G401 (cell line): ENCODE measurements around the gene KDM4B. TPM values are rescaled to one million over a fixed set of nuclear protein-coding genes. Genes with fewer than 3 reads are reported as not detected.
A peak's percentile ranks its signal among the peaks of the same experiment; 100 is the strongest.

Source experiments
- DNase-seq: peaks from one replicate; pipeline ENCODE4 v3.0.0-alpha.2; 2015; ENCODE audit warnings: low spot score
- in situ Hi-C: cut with HindIII; loops from 2 replicates; pipeline ENCODE4 v1.10.0; 2016; ENCODE audit warnings: low sequenced_read_pairs, mixed read lengths
- total RNA-seq: library from RNA; depleted of rRNA; stranded (reverse); fragments of >200 nt; shearing (Covaris generic); gene quantifications from 2 replicates; pipeline ENCODE4 v1.2.3, GENCODE V29; 2014

Gene KDM4B
- total RNA-seq, 1 experiment from 2014 or later = 19.3 TPM

- DNase-seq = peak; percentile 60
- in situ Hi-C loops = no loop called here
Observed at GRCh38 chr19:5057860-5058259, 88.9 kb downstream of the KDM4B start.

- DNase-seq = peak; percentile 94
- in situ Hi-C loops = no loop called here
Observed at GRCh38 chr19:5058521-5059212, 89.8 kb downstream of the KDM4B start.

- in situ Hi-C loops = no loop called here
- DNase-seq = peak; percentile 51
Observed at GRCh38 chr19:5059213-5059574, 90.3 kb downstream of the KDM4B start.

GRCh38 chr19:5059793-5060192 is 90.9 kb downstream of the KDM4B start:
- in situ Hi-C loops = no loop called here
- no peak for DNase-seq

GRCh38 chr19:5062195-5062594 is 93.3 kb downstream of the KDM4B start:
- in situ Hi-C loops = no loop called here
- no peak for DNase-seq

- in situ Hi-C loops = no loop called here
- no peak for DNase-seq
Observed at GRCh38 chr19:5062799-5063198, 93.9 kb downstream of the KDM4B start.

GRCh38 chr19:5063873-5064645 is 95.1 kb downstream of the KDM4B start:
- in situ Hi-C loops = no loop called here
- peak; percentile 69 for DNase-seq

- in situ Hi-C loops = no loop called here
- no peak for DNase-seq
Observed at GRCh38 chr19:5064896-5065295, 96.0 kb downstream of the KDM4B start.

- no peak for DNase-seq
- in situ Hi-C loops = no loop called here
Observed at GRCh38 chr19:5065663-5066093, 96.8 kb downstream of the KDM4B start.

- in situ Hi-C loops = no loop called here
- DNase-seq = no peak
Observed at GRCh38 chr19:5066768-5067167, 97.9 kb downstream of the KDM4B start.

GRCh38 chr19:5067678-5068077 is 98.8 kb downstream of the KDM4B start:
- DNase-seq = no peak
- in situ Hi-C loops = no loop called here

GRCh38 chr19:5068233-5069072 is 99.5 kb downstream of the KDM4B start:
- in situ Hi-C loops = no loop called here
- no peak for DNase-seq

GRCh38 chr19:5070331-5070730 is 101.4 kb downstream of the KDM4B start:
- in situ Hi-C loops = no loop called here
- DNase-seq = no peak

- in situ Hi-C loops = no loop called here
- no peak for DNase-seq
Observed at GRCh38 chr19:5070930-5071329, 102.0 kb downstream of the KDM4B start.

GRCh38 chr19:5071579-5071978 is 102.7 kb downstream of the KDM4B start:
- no peak for DNase-seq
- in situ Hi-C loops = no loop called here

GRCh38 chr19:5072115-5072514 is 103.2 kb downstream of the KDM4B start:
- in situ Hi-C loops = no loop called here

GRCh38 chr19:5073153-5073844 is 104.4 kb downstream of the KDM4B start:
- in situ Hi-C loops = no loop called here
- no peak for DNase-seq

More at GRCh38 chr19:5072115-5072514, 103.2 kb downstream of the KDM4B start:
- DNase-seq = no peak

- in situ Hi-C loops = no loop called here
- no peak for DNase-seq
Observed at GRCh38 chr19:5074407-5074806, 105.5 kb downstream of the KDM4B start.

- no peak for DNase-seq
- in situ Hi-C loops = no loop called here
Observed at GRCh38 chr19:5074830-5075394, 106.0 kb downstream of the KDM4B start.
